Measurements from ENCODE around the gene LRP1B.

GRCh38 chr2:141381946-141382345 is 748.9 kb downstream of the LRP1B start:
- TF ChIP-seq ZNF274 (IDR thresholded peaks at IDR 0.05; ENCODE audit: low read depth, low read length): no peak
- no peak for TF ChIP-seq SUZ12 (IDR thresholded peaks at IDR 0.05; ENCODE audit: extremely low read depth, insufficient read depth, insufficient read length)
- TF ChIP-seq YY1 (IDR thresholded peaks at IDR 0.05; ENCODE audit: insufficient read depth, insufficient read length): no peak

All from NT2/D1 (cell line).